Amniotic stem cell (primary cell): ENCODE measurements around the gene ZNF281.
"Not testable (repeated sequence)": the region's sequence is repeated elsewhere in the genome, so short reads cannot be mapped to it uniquely, and the experiment has no call there.

Experiments used
- DNase-seq: peaks from one replicate; lab custom pipeline; 2025; lab: John Stamatoyannopoulos, UW

Gene ZNF281

GRCh38 chr1:200364091-200364759 lies 45.6 kb downstream of the ZNF281 start:
- no peak for DNase-seq

GRCh38 chr1:200363264-200363933 lies 46.4 kb downstream of the ZNF281 start:
- DNase-seq: no peak

- no peak for DNase-seq
These were observed 47.4 kb downstream of the ZNF281 start for GRCh38 chr1:200362421-200362820.

GRCh38 chr1:200359610-200360163 lies 50.1 kb downstream of the ZNF281 start:
- no peak for DNase-seq

- not testable (repeated sequence) for DNase-seq
These were observed 51.9 kb downstream of the ZNF281 start for GRCh38 chr1:200357925-200358324.

GRCh38 chr1:200355801-200356200 lies 54.0 kb downstream of the ZNF281 start:
- no peak for DNase-seq
